ENCODE results near the gene UNC5C. TPM values are rescaled to one million over a fixed set of nuclear protein-coding genes. Genes with fewer than 3 reads are reported as not detected.

Gene UNC5C
- polyA plus RNA-seq, 1 experiment = not detected

DNA sequence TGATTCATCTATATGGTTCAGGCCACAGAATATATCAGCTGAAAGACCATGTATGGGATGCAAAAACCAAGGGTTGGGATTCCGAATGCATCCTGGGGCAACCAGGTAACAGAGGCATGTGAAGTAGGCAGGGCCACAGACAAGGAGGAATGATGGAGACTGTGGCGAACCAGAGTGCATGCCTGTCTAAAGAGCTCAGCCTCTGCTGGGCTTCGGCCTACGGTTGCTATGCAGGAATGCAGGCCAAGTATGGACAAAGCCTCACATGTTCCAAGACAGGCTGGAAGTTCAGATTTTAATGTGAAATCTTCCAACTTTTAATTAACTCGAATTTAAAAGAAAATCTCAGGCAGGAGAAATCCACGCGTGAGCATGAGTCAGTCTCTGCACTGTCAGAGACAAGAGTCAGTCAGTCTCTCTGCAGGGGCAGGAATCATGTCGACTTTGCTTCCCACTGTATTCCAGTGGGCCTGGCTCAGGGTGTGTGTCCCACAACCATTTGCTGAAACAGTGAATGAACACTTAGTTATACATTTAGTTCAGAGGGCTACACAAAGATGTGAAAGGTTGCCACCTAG, 344.4 kb downstream of the UNC5C start:
- H3K36me3 ChIP-seq (ENCODE audit: control insufficient read depth, insufficient read depth, low read length) = no peaks in the 10 kb centered on the region
- no peak for DNase-seq (ENCODE audit: low read depth)
- H3K4me3 ChIP-seq (ENCODE audit: low read depth, low read length) = no peak overlapping the region
- CTCF ChIA-PET = interaction anchor here (0.7 kb wide), 1 partner anchor 10 kb away, joined by 3 read pairs; no protein-coding TSS in a partner anchor
- TF ChIP-seq CTCF (IDR thresholded peaks at IDR 0.05; ENCODE audit: insufficient read depth, low read depth, low read length) = no peak
- POLR2A ChIA-PET = no interaction called here
- H3K27me3 ChIP-seq (ENCODE audit: control insufficient read depth, insufficient read depth, low read length) = no peaks in the 10 kb centered on the region

GRCh38 chr4:95198961-95199360, 349.8 kb downstream of the UNC5C start:
- CTCF ChIA-PET = no interaction called here
- TF ChIP-seq CTCF (IDR thresholded peaks at IDR 0.05; ENCODE audit: insufficient read depth, low read depth, low read length) = no peak
- POLR2A ChIA-PET = no interaction called here
- no peak overlapping the region for H3K4me3 ChIP-seq (ENCODE audit: low read depth, low read length)
- H3K36me3 ChIP-seq (ENCODE audit: control insufficient read depth, insufficient read depth, low read length) = no peaks in the 10 kb centered on the region
- no peaks in the 10 kb centered on the region for H3K27me3 ChIP-seq (ENCODE audit: control insufficient read depth, insufficient read depth, low read length)
- DNase-seq (ENCODE audit: low read depth) = no peak

GRCh38 chr4:95197353-95197752, 351.4 kb downstream of the UNC5C start:
- H3K27me3 ChIP-seq (ENCODE audit: control insufficient read depth, insufficient read depth, low read length) = no peaks in the 10 kb centered on the region
- POLR2A ChIA-PET = no interaction called here
- DNase-seq (ENCODE audit: low read depth) = no peak
- no peaks in the 10 kb centered on the region for H3K36me3 ChIP-seq (ENCODE audit: control insufficient read depth, insufficient read depth, low read length)
- TF ChIP-seq CTCF (IDR thresholded peaks at IDR 0.05; ENCODE audit: insufficient read depth, low read depth, low read length) = no peak
- no peak overlapping the region for H3K4me3 ChIP-seq (ENCODE audit: low read depth, low read length)
- CTCF ChIA-PET = no interaction called here

- ChIA-PET POLR2A (no interaction called here), CTCF (interaction anchor here (1.1 kb wide), 1 partner anchor 29 kb away, joined by 3 read pairs; no protein-coding TSS in a partner anchor)
- no peak for DNase-seq (ENCODE audit: low read depth)
- no peak for TF ChIP-seq CTCF (IDR thresholded peaks at IDR 0.05; ENCODE audit: insufficient read depth, low read depth, low read length)
- Histone ChIP-seq H3K4me3 (ENCODE audit: low read depth, low read length) (no peak overlapping the region), H3K36me3 (ENCODE audit: control insufficient read depth, insufficient read depth, low read length) (no peaks in the 10 kb centered on the region), H3K27me3 (ENCODE audit: control insufficient read depth, insufficient read depth, low read length) (no peaks in the 10 kb centered on the region)
Measured at GRCh38 chr4:95193391-95194224, 355.2 kb downstream of the UNC5C start.

DNA sequence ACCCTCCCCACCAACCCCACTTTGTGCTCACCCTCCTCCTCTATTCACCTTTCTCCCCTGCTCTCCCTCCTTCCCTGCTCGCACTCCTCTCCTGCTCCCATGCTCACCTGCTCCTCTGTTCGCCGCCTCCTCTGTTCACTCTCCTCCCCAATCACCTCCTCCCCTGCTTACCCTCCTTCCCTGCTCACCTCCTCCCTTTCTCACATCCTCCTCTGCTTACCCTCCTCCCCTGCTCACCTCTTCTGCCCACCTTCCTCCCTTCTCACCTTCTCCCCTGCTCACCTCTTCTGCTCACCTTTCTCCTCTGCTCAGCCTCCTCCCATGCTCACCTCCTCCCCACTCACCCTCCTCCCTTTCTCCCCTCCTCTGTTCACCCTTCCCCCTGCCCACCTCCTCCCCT, 357.2 kb downstream of the UNC5C start:
- DNase-seq (ENCODE audit: low read depth) = no peak
- ChIA-PET POLR2A (no interaction called here), CTCF (no interaction called here)
- no peaks in the 10 kb centered on the region for H3K36me3 ChIP-seq (ENCODE audit: control insufficient read depth, insufficient read depth, low read length)
- TF ChIP-seq CTCF (IDR thresholded peaks at IDR 0.05; ENCODE audit: insufficient read depth, low read depth, low read length) = no peak
- no peak overlapping the region for H3K4me3 ChIP-seq (ENCODE audit: low read depth, low read length)
- H3K27me3 ChIP-seq (ENCODE audit: control insufficient read depth, insufficient read depth, low read length) = no peaks in the 10 kb centered on the region
